NCI-H187 (cell line): Measurements from ENCODE around the gene ZNF587B.
"Not testable (repeated sequence)": the region's sequence is repeated elsewhere in the genome, so short reads cannot be mapped to it uniquely, and the experiment has no call there.

ENCODE experiments used
- DNase-seq, 2 experiments: peaks; one replicate each; lab custom pipeline; 2025; lab: John Stamatoyannopoulos, UW

ZNF587B gene

DNA sequence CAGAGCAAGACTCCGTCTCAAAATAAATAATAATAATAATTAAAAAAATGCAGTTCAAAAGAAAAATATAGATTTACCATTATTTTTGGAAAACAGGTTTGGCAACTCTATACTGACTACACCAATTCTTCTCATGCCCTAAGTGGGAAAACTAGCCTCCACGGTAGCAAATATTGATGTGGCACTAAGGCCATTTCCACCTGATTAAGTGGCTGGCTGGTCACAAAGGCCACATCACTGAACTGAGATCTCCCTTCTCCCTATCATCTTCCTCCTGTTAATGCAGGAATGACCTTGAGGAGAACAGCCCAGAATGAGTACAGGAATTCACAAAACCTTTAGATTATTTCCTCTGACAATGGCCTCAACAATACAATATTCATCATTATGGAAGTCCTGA is 40.1 kb downstream of the ZNF587B start:
- no peak for DNase-seq

- no peak for DNase-seq
Measured at GRCh38 chr19:57872450-57872849, 42.4 kb downstream of the ZNF587B start.

GRCh38 chr19:57873883-57874799 is 44.0 kb downstream of the ZNF587B start:
- not testable (repeated sequence) for DNase-seq

DNA sequence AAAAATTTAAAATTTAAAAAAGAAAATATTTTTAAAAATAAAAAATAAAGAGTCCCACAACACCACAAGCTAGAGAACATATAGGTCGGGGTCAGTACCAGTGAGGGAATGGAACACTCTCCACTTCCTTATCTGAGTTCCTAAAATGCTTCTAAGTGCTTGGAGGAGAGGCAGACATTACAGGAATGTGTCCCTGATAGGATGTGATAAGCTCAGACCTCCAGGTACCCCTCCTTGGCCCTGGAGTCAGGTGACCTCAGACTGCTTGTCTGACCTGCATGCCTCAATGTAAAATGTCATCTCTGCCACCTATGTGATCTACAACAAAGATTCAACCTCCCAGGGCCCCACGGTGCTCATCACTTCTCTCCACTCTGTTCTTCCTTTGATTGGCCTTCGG is 55.9 kb downstream of the ZNF587B start:
- DNase-seq = no peak

- DNase-seq = no peak
Measured at GRCh38 chr19:57887195-57887941, 57.3 kb downstream of the ZNF587B start.

DNA sequence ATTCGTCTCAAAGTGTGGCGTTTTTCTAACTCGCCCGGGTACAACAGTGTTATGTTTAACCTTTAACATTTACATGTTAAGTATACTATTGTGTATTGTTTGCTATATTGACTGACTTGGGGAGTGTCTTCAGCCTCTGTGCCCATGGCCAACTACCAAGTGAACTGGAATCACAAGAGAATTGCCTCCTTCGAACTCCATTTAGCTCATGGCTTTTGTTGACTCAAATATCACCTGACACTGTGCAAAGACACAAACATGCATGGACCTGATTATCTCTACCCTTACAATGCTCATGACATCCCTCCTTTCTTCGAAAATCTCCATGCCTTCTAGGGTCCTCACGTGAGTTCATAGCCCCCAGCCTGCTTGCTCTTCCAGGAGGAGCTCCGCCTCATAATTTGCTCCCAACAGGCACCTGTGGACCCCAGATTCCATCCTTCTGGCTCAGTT is 58.0 kb downstream of the ZNF587B start:
- no peak for DNase-seq

DNA sequence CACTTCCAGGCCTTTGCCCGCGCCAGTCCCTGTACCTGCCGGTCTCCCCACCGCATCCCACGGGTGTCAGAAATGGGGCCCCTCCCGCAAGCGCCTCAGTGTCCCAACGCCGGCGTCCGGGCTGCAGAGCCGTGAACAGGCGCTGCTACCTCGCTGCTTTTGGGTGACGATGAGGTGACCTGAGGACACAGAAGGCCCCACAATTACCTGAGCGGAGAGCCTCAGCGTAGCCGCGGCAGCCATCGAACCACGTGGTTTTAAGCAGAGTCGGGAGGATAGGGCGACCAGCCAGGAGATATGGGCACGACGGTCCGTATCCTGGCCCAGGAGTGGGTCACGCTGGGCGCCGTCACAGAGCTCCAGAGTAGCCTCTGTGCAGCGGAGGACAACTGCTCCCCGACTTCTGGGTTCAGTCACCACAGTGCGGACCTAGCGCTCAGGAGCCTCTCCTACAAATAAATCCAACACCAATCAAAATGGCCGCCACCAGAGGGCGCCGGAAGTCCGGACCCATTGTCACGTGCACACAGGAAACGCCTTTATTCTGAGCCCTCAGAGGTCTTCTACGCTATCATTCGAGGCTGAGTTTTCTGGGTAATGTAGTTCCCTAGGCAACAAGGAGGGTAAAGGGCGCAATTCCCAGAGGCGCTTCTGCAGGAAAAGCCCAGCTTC is 58.6 kb downstream of the ZNF587B start, which contains the start of gene ZNF814:
Gene ZNF814 (minus strand): TSS at position 478 of the 672 bp plus-strand sequence. CDS start 235 bp downstream, at position 243.
- DNase-seq = no peak

GRCh38 chr19:57890706-57891105 is 60.6 kb downstream of the ZNF587B start:
- DNase-seq = not testable (repeated sequence)
